HEK293 (cell line): Measurements from ENCODE around the gene CANT1.

Experiments
- ZNF324 ChIP-seq: fragments of 450-650 bp; formaldehyde crosslinking; IDR thresholded peaks from 2 replicates; pipeline ENCODE4 v1.5.1; 2016; ENCODE audit warnings: missing biosample characterization, missing genetic modification characterization
- ZNF501 ChIP-seq: fragments of 450-650 bp; formaldehyde crosslinking; IDR thresholded peaks from 2 replicates; pipeline ENCODE4 v1.5.1; 2016; ENCODE audit warnings: missing biosample characterization, missing genetic modification characterization
- ZNF571 ChIP-seq: fragments of 450-650 bp; formaldehyde crosslinking; IDR thresholded peaks from 2 replicates; pipeline ENCODE4 v1.5.0; 2017; ENCODE audit warnings: missing biosample characterization, missing genetic modification characterization
- ZNF785 ChIP-seq: fragments of 450-650 bp; formaldehyde crosslinking; IDR thresholded peaks from 2 replicates; pipeline ENCODE4 v1.5.1; 2016; ENCODE audit warnings: missing biosample characterization, missing genetic modification characterization
- ZSCAN30 ChIP-seq: fragments of 450-650 bp; IDR thresholded peaks from 2 replicates; pipeline ENCODE4 v1.5.1; 2018; ENCODE audit warnings: missing biosample characterization, mild to moderate bottlenecking, missing genetic modification characterization, moderate library complexity
- TF ChIP-seq, protein P1 (sequence below): fragments of 450-650 bp; formaldehyde crosslinking; IDR thresholded peaks from 2 replicates; pipeline ENCODE4 v1.5.1; 2016; ENCODE audit warnings: missing biosample characterization, missing genetic modification characterization
- TF ChIP-seq, protein P2 (sequence below): fragments of 450-650 bp; formaldehyde crosslinking; IDR thresholded peaks from 2 replicates; pipeline ENCODE4 v1.5.1; 2016; ENCODE audit warnings: missing biosample characterization, missing genetic modification characterization
- TF ChIP-seq, protein P3 (sequence below): sonication (generic); formaldehyde crosslinking; IDR thresholded peaks from 2 replicates; pipeline ENCODE4 v1.8.1; 2022; ENCODE audit warnings: mild to moderate bottlenecking, moderate library complexity, missing genetic modification reagents

DNA sequence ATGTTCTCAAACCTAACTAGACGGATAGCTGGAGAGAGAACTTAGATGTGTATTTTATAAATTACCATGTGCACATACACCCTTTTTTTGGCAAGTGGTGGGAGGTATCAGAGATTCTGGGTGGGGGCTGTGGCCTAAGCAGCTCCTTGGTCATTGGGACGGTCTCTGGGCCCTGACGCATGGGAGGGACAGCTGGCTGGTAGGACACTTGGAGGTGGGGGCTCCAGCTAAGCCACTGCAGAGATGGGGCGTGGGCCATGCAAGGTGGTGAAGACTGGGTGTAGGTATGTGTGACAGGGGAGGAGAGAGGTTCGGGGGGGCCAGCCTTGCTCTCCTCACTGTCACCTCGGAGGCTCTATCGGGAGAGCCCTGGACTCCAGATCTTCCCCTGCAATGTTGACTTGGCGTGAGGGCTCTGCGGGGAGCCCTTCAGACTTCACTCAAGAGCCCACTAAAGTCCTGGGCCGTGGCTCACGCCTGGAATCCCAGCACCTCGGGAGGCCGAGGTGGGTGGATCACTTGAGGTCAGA lies 31.5 kb upstream of the CANT1 start:
- TF ChIP-seq ZNF785 (tag by site-specific recombination) (no peak), ZNF501 (tag by site-specific recombination) (no peak), ZNF571 (tag by site-specific recombination) (no peak), ZNF324 (tag by site-specific recombination) (no peak), ZSCAN30 (tag by site-specific recombination) (no peak)
- TF ChIP-seq, protein P1, sequence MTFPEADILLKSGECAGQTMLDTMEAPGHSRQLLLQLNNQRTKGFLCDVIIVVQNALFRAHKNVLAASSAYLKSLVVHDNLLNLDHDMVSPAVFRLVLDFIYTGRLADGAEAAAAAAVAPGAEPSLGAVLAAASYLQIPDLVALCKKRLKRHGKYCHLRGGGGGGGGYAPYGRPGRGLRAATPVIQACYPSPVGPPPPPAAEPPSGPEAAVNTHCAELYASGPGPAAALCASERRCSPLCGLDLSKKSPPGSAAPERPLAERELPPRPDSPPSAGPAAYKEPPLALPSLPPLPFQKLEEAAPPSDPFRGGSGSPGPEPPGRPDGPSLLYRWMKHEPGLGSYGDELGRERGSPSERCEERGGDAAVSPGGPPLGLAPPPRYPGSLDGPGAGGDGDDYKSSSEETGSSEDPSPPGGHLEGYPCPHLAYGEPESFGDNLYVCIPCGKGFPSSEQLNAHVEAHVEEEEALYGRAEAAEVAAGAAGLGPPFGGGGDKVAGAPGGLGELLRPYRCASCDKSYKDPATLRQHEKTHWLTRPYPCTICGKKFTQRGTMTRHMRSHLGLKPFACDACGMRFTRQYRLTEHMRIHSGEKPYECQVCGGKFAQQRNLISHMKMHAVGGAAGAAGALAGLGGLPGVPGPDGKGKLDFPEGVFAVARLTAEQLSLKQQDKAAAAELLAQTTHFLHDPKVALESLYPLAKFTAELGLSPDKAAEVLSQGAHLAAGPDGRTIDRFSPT (tag by site-specific recombination) = no peak
- TF ChIP-seq, protein P2, sequence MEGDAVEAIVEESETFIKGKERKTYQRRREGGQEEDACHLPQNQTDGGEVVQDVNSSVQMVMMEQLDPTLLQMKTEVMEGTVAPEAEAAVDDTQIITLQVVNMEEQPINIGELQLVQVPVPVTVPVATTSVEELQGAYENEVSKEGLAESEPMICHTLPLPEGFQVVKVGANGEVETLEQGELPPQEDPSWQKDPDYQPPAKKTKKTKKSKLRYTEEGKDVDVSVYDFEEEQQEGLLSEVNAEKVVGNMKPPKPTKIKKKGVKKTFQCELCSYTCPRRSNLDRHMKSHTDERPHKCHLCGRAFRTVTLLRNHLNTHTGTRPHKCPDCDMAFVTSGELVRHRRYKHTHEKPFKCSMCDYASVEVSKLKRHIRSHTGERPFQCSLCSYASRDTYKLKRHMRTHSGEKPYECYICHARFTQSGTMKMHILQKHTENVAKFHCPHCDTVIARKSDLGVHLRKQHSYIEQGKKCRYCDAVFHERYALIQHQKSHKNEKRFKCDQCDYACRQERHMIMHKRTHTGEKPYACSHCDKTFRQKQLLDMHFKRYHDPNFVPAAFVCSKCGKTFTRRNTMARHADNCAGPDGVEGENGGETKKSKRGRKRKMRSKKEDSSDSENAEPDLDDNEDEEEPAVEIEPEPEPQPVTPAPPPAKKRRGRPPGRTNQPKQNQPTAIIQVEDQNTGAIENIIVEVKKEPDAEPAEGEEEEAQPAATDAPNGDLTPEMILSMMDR (tag by site-specific recombination) = no peak
- TF ChIP-seq, protein P3, sequence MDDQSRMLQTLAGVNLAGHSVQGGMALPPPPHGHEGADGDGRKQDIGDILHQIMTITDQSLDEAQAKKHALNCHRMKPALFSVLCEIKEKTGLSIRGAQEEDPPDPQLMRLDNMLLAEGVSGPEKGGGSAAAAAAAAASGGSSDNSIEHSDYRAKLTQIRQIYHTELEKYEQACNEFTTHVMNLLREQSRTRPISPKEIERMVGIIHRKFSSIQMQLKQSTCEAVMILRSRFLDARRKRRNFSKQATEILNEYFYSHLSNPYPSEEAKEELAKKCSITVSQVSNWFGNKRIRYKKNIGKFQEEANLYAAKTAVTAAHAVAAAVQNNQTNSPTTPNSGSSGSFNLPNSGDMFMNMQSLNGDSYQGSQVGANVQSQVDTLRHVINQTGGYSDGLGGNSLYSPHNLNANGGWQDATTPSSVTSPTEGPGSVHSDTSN (CRISPR knock-in tag) = no peak
